ENCODE data around the gene ALG8. TPM values are rescaled to one million over a fixed set of nuclear protein-coding genes. Genes with fewer than 3 reads are reported as not detected.
"Not testable (repeated sequence)": the region's sequence is repeated elsewhere in the genome, so short reads cannot be mapped to it uniquely, and the experiment has no call there.

Gene ALG8
- total and polyA plus RNA-seq, 4 experiments from 2014 or later = 27.6 to 66.9 (median 39.4) TPM

GRCh38 chr11:78078218-78079167 lies 60.9 kb downstream of the ALG8 start:
- Histone ChIP-seq H3K9me3 (ENCODE audit: control insufficient read depth in 1 of 2, low read length in 2 of 2) (no peaks in the 10 kb centered on the region), H3K27me3 (ENCODE audit: insufficient read depth, low read length) (no peaks in the 10 kb centered on the region), H3K4me3 (ENCODE audit: low read length in 2 of 2) (peak overlapping the region; percentile 77 to 98), H3K36me3 (ENCODE audit: insufficient read depth, low read length) (no peaks in the 10 kb centered on the region), H3K4me1 (ENCODE audit: insufficient read depth, low read length) (peaks cover 55% of the 10 kb centered on the region), H3K27ac (ENCODE audit: low read depth, low read length) (peak overlapping the region; percentile 75)
- Mint-ChIP-seq H3K27me3 (no peaks in the 10 kb centered on the region), H3K36me3 (peaks cover 0 to 16% of the 10 kb centered on the region in 2 donors), H3K4me3 (peak overlapping the region; percentile 93 to 98 (median 96)), H3K4me1 (peaks cover 34 to 72% (median 52%) of the 10 kb centered on the region in 4 donors), H3K27ac (peak overlapping the region; percentile 87 to 98 (median 96)), H3K9me3 (no peaks in the 10 kb centered on the region)
- no peak for DNase-seq
- intact Hi-C loops (cut with micrococcal nuclease) = loop anchor here (1.0 to 10.0 kb wide), 4 partner anchors 61 to 486 kb away; partner anchors contain the start of genes ALG8, INTS4, KCTD21 and USP35
- ChIA-PET CTCF (ENCODE audit: partially characterized antibody) (interaction anchor here (1.2 to 1.7 kb wide), 3 partner anchors 13 to 486 kb away, joined by 4 to 6 read pairs (median 5); no protein-coding TSS in a partner anchor), POLR2A (ENCODE audit: partially characterized antibody) (interaction anchor here (0.7 to 2.7 kb wide), 10 partner anchors 8 to 624 kb away, joined by 3 to 18 read pairs (median 6); partner anchors contain the start of genes ALG8, INTS4, KCTD21 and USP35)

- not testable (repeated sequence) for DNase-seq; H3K36me3 ChIP-seq (ENCODE audit: insufficient read depth, low read length); H3K27ac ChIP-seq (ENCODE audit: low read depth, low read length); H3K9me3 Mint-ChIP-seq; H3K9me3 ChIP-seq (ENCODE audit: control insufficient read depth in 1 of 2, low read length in 2 of 2); H3K27me3 Mint-ChIP-seq; H3K27me3 ChIP-seq (ENCODE audit: insufficient read depth, low read length)
- CTCF ChIA-PET (ENCODE audit: partially characterized antibody) = interaction anchor here (1.0 to 1.2 kb wide), 2 partner anchors 32 to 78 kb away, joined by 3 to 6 read pairs; no protein-coding TSS in a partner anchor
- H3K4me3 ChIP-seq (ENCODE audit: low read length in 2 of 2) = peak overlapping the region; percentile 13 to 77
- H3K4me1 Mint-ChIP-seq = peaks cover 34 to 72% (median 54%) of the 10 kb centered on the region in 4 donors
- peaks cover 2 to 20% of the 10 kb centered on the region in 2 donors for H3K36me3 Mint-ChIP-seq
- H3K4me1 ChIP-seq (ENCODE audit: insufficient read depth, low read length) = peaks cover 55% of the 10 kb centered on the region
- H3K27ac Mint-ChIP-seq = peak overlapping the region in 6 of 7 donors; percentile 86 to 96 (median 94)
- H3K4me3 Mint-ChIP-seq = peak overlapping the region; percentile 93 to 98 (median 96)
- POLR2A ChIA-PET (ENCODE audit: partially characterized antibody) = interaction anchor here (1.4 to 2.7 kb wide), 4 partner anchors 10 to 111 kb away, joined by 3 to 11 read pairs (median 5); partner anchors contain the start of genes ALG8, KCTD21 and USP35
- intact Hi-C loops (cut with micrococcal nuclease) = loop anchor here (2.0 to 10.0 kb wide), 3 partner anchors 110 to 487 kb away; partner anchors contain the start of genes AAMDC, KCTD21, RSF1 and USP35
These were observed 61.8 kb downstream of the ALG8 start for GRCh38 chr11:78077592-78077991.

GRCh38 chr11:78076733-78077403 lies 62.6 kb downstream of the ALG8 start:
- CTCF ChIA-PET (ENCODE audit: partially characterized antibody) = interaction anchor here (1.0 to 1.2 kb wide), 2 partner anchors 31 to 78 kb away, joined by 3 to 6 read pairs; no protein-coding TSS in a partner anchor
- H3K27me3 ChIP-seq (ENCODE audit: insufficient read depth, low read length) = no peaks in the 10 kb centered on the region
- no peak for DNase-seq
- Mint-ChIP-seq H3K36me3 (peaks cover 6 to 25% of the 10 kb centered on the region in 2 donors), H3K27ac (peak overlapping the region in 6 of 7 donors; percentile 6 to 83 (median 30)), H3K4me1 (peaks cover 34 to 71% (median 52%) of the 10 kb centered on the region in 4 donors), H3K4me3 (peak overlapping the region; percentile 9 to 68 (median 41)), H3K27me3 (no peaks in the 10 kb centered on the region), H3K9me3 (no peaks in the 10 kb centered on the region)
- peaks cover 55% of the 10 kb centered on the region for H3K4me1 ChIP-seq (ENCODE audit: insufficient read depth, low read length)
- no peaks in the 10 kb centered on the region for H3K9me3 ChIP-seq (ENCODE audit: control insufficient read depth in 1 of 2, low read length in 2 of 2)
- peaks cover 10% of the 10 kb centered on the region for H3K36me3 ChIP-seq (ENCODE audit: insufficient read depth, low read length)
- H3K27ac ChIP-seq (ENCODE audit: low read depth, low read length) = peak overlapping the region; percentile 32
- H3K4me3 ChIP-seq (ENCODE audit: low read length in 2 of 2) = no peak overlapping the region
- POLR2A ChIA-PET (ENCODE audit: partially characterized antibody) = interaction anchor here (1.4 to 1.6 kb wide), 2 partner anchors 63 to 82 kb away, joined by 3 read pairs; partner anchors contain the start of gene ALG8
- intact Hi-C loops (cut with micrococcal nuclease) = loop anchor here (2.0 to 10.0 kb wide), 3 partner anchors 110 to 488 kb away; partner anchors contain the start of genes AAMDC, KCTD21, RSF1 and USP35

GRCh38 chr11:78074756-78075155 lies 64.7 kb downstream of the ALG8 start:
- CTCF ChIA-PET (ENCODE audit: partially characterized antibody) = interaction anchor here (1.3 kb wide), 1 partner anchor 29 kb away, joined by 3 read pairs; no protein-coding TSS in a partner anchor
- peak overlapping the region in 1 of 8 donors; percentile 1 for H3K4me3 Mint-ChIP-seq
- peaks cover 11 to 38% of the 10 kb centered on the region in 2 donors for H3K36me3 Mint-ChIP-seq

GRCh38 chr11:78072455-78072854 lies 67.0 kb downstream of the ALG8 start:
- POLR2A ChIA-PET (ENCODE audit: partially characterized antibody) = no interaction called here

More at GRCh38 chr11:78074756-78075155, 64.7 kb downstream of the ALG8 start:
- DNase-seq = no peak
- Histone ChIP-seq H3K36me3 (ENCODE audit: insufficient read depth, low read length) (peaks cover 29% of the 10 kb centered on the region), H3K9me3 (ENCODE audit: control insufficient read depth in 1 of 2, low read length in 2 of 2) (no peaks in the 10 kb centered on the region), H3K27ac (ENCODE audit: low read depth, low read length) (no peak overlapping the region), H3K4me1 (ENCODE audit: insufficient read depth, low read length) (peaks cover 46% of the 10 kb centered on the region), H3K4me3 (ENCODE audit: low read length in 2 of 2) (no peak overlapping the region), H3K27me3 (ENCODE audit: insufficient read depth, low read length) (no peaks in the 10 kb centered on the region)
- intact Hi-C loops (cut with micrococcal nuclease) = loop anchor here (5.0 to 10.0 kb wide), 2 partner anchors 113 to 490 kb away; partner anchors contain the start of genes KCTD21 and USP35
- POLR2A ChIA-PET (ENCODE audit: partially characterized antibody) = no interaction called here
- H3K9me3 Mint-ChIP-seq = no peaks in the 10 kb centered on the region
- peaks cover 27 to 55% (median 37%) of the 10 kb centered on the region in 4 donors for H3K4me1 Mint-ChIP-seq
- H3K27me3 Mint-ChIP-seq = no peaks in the 10 kb centered on the region
- H3K27ac Mint-ChIP-seq = peak overlapping the region in 2 of 7 donors; percentile 25 to 30

GRCh38 chr11:78071717-78072116 lies 67.7 kb downstream of the ALG8 start:
- H3K27ac Mint-ChIP-seq = peak overlapping the region in 1 of 7 donors; percentile 36
- H3K9me3 Mint-ChIP-seq = no peaks in the 10 kb centered on the region
- no peaks in the 10 kb centered on the region for H3K27me3 Mint-ChIP-seq
- intact Hi-C loops (cut with micrococcal nuclease) = loop anchor here (10.0 kb wide), 1 partner anchor 493 kb away; no protein-coding TSS in a partner anchor
- Histone ChIP-seq H3K4me3 (ENCODE audit: low read length in 2 of 2) (no peak overlapping the region), H3K36me3 (ENCODE audit: insufficient read depth, low read length) (peaks cover 41% of the 10 kb centered on the region), H3K4me1 (ENCODE audit: insufficient read depth, low read length) (peaks cover 22% of the 10 kb centered on the region), H3K9me3 (ENCODE audit: control insufficient read depth in 1 of 2, low read length in 2 of 2) (no peaks in the 10 kb centered on the region), H3K27me3 (ENCODE audit: insufficient read depth, low read length) (no peaks in the 10 kb centered on the region), H3K27ac (ENCODE audit: low read depth, low read length) (no peak overlapping the region)
- ChIA-PET POLR2A (ENCODE audit: partially characterized antibody) (no interaction called here), CTCF (ENCODE audit: partially characterized antibody) (no interaction called here)
- H3K4me3 Mint-ChIP-seq = no peak overlapping the region
- no peak for DNase-seq
- peaks cover 13 to 32% (median 18%) of the 10 kb centered on the region in 4 donors for H3K4me1 Mint-ChIP-seq
- peaks cover 32 to 51% of the 10 kb centered on the region in 2 donors for H3K36me3 Mint-ChIP-seq

More at GRCh38 chr11:78072455-78072854, 67.0 kb downstream of the ALG8 start:
- peaks cover 41% of the 10 kb centered on the region for H3K36me3 ChIP-seq (ENCODE audit: insufficient read depth, low read length)
- Mint-ChIP-seq H3K4me3 (no peak overlapping the region), H3K27me3 (no peaks in the 10 kb centered on the region), H3K4me1 (peaks cover 16 to 37% (median 22%) of the 10 kb centered on the region in 4 donors), H3K9me3 (no peaks in the 10 kb centered on the region), H3K27ac (peak overlapping the region in 2 of 7 donors; percentile 30 to 47), H3K36me3 (peaks cover 29 to 48% of the 10 kb centered on the region in 2 donors)
- CTCF ChIA-PET (ENCODE audit: partially characterized antibody) = no interaction called here
- no peaks in the 10 kb centered on the region for H3K9me3 ChIP-seq (ENCODE audit: control insufficient read depth in 1 of 2, low read length in 2 of 2)
- peaks cover 29% of the 10 kb centered on the region for H3K4me1 ChIP-seq (ENCODE audit: insufficient read depth, low read length)
- no peaks in the 10 kb centered on the region for H3K27me3 ChIP-seq (ENCODE audit: insufficient read depth, low read length)
- intact Hi-C loops (cut with micrococcal nuclease) = loop anchor here (10.0 kb wide), 1 partner anchor 492 kb away; no protein-coding TSS in a partner anchor
- no peak overlapping the region for H3K27ac ChIP-seq (ENCODE audit: low read depth, low read length)
- no peak overlapping the region for H3K4me3 ChIP-seq (ENCODE audit: low read length in 2 of 2)
- DNase-seq = no peak

All from CD4-positive, alpha-beta memory T cell (primary cell).